A673 (cell line): Measurements from ENCODE around the gene SLC24A2. TPM values are rescaled to one million over a fixed set of nuclear protein-coding genes. Genes with fewer than 3 reads are reported as not detected.

Source experiments
- BruUV-seq: library from RNA; stranded (reverse); fragments of 400-500 nt; replicated peaks from 2 replicates; lab custom pipeline; 2021; lab: Mats Ljungman, UMichigan
- CTCF ChIA-PET: fragments of 300-600 bp; sonication (Branson Sonifier 250); formaldehyde crosslinking; loops from one replicate; lab custom pipeline; 2022; ENCODE audit warnings: antibody characterized with exemption; lab: Charles Lee
- POLR2A ChIA-PET: fragments of 300-600 bp; sonication (Branson Sonifier 250); formaldehyde crosslinking; loops from one replicate; lab custom pipeline; 2022; ENCODE audit warnings: antibody characterized with exemption; ENCODE audit not compliant: low non-redundant PET; lab: Charles Lee
- DNase-seq: peaks from one replicate; pipeline ENCODE4 v3.0.0-alpha.2; 2015; ENCODE audit warnings: low spot score
- H3K27ac ChIP-seq: fragments of 200-600 bp; sonication (generic); 2 replicates; pipeline ENCODE4 v1.5.1; 2016; ENCODE audit warnings: mixed run types, low read depth, mild to moderate bottlenecking, mixed read lengths, antibody characterized with exemption, low read length; ENCODE audit not compliant: poor library complexity, severe bottlenecking
- H3K27me3 ChIP-seq: fragments of 200-600 bp; sonication (generic); replicated peaks from 2 replicates; pipeline ENCODE4 v1.6.1; 2017; ENCODE audit warnings: mixed run types, low read depth, mild to moderate bottlenecking, mixed read lengths, antibody characterized with exemption, low read length; ENCODE audit not compliant: insufficient read depth, poor library complexity
- H3K36me3 ChIP-seq: fragments of 200-600 bp; sonication (generic); 2 replicates; pipeline ENCODE4 v1.6.1; 2016; ENCODE audit warnings: mixed run types, mild to moderate bottlenecking, mixed read lengths, antibody characterized with exemption, low read length; ENCODE audit not compliant: insufficient read depth, poor library complexity, severe bottlenecking
- H3K4me1 ChIP-seq: fragments of 200-600 bp; sonication (generic); 2 replicates; pipeline ENCODE4 v1.6.1; 2017; ENCODE audit warnings: mixed run types, mild to moderate bottlenecking, mixed read lengths, antibody characterized with exemption, low read length; ENCODE audit not compliant: insufficient read depth, poor library complexity, severe bottlenecking
- H3K4me3 ChIP-seq: fragments of 200-600 bp; sonication (generic); 2 replicates; pipeline ENCODE4 v1.5.1; 2016; ENCODE audit warnings: low read depth, mixed run types, mild to moderate bottlenecking, mixed read lengths, low read length; ENCODE audit not compliant: poor library complexity, severe bottlenecking
- H3K9me3 ChIP-seq: fragments of 200-600 bp; sonication (generic); 2 replicates; pipeline ENCODE4 v1.6.1; 2016; ENCODE audit warnings: mixed run types, low read depth, mild to moderate bottlenecking, mixed read lengths, antibody characterized with exemption, low read length; ENCODE audit not compliant: poor library complexity, severe bottlenecking
- CTCF ChIP-seq: fragments of 300-800, 200-600 bp; sonication (generic); conservative IDR thresholded peaks from 2 replicates; pipeline ENCODE4 v1.5.1; 2017; ENCODE audit warnings: low read depth, mild to moderate bottlenecking, antibody characterized with exemption, low read length, moderate library complexity, mixed read lengths
- EZH2 ChIP-seq: fragments of 200-600 bp; sonication (generic); IDR thresholded peaks from 2 replicates; pipeline ENCODE4 v1.6.1; 2017; ENCODE audit warnings: borderline replicate concordance, low read depth, mild to moderate bottlenecking, mixed read lengths, antibody characterized with exemption, low read length; ENCODE audit not compliant: poor library complexity, severe bottlenecking
- intact Hi-C: fragments of 100-400 bp; cut with micrococcal nuclease; formaldehyde crosslinking; loops from one replicate; pipeline ENCODE4 v1.10.0; 2022; ENCODE audit not compliant: unreplicated experiment
- total RNA-seq: library from RNA; stranded (reverse); gene quantifications from 2 replicates; pipeline ENCODE4 v1.2.3, GENCODE V29; 2021

The SLC24A2 gene
- total RNA-seq, 1 experiment from 2014 or later, result not detected

- no TSS peak for BruUV-seq
- TF ChIP-seq EZH2 (no peak), CTCF (no peak)
- H3K36me3 ChIP-seq, result no peaks in the 10 kb centered on the region
- no peak overlapping the region for H3K4me3 ChIP-seq
- no peaks in the 10 kb centered on the region for H3K27me3 ChIP-seq
- no peaks in the 10 kb centered on the region for H3K4me1 ChIP-seq
- ChIA-PET POLR2A (no interaction called here), CTCF (no interaction called here)
- DNase-seq, result no peak
- H3K9me3 ChIP-seq, result no peaks in the 10 kb centered on the region
- intact Hi-C loops, result no loop called here
- no peak overlapping the region for H3K27ac ChIP-seq
Observed at GRCh38 chr9:19771446-19771845, 17.4 kb downstream of the SLC24A2 start.

GRCh38 chr9:19770973-19771372, 17.9 kb downstream of the SLC24A2 start:
- Histone ChIP-seq H3K27ac (no peak overlapping the region), H3K9me3 (no peaks in the 10 kb centered on the region), H3K36me3 (no peaks in the 10 kb centered on the region), H3K4me3 (no peak overlapping the region), H3K4me1 (no peaks in the 10 kb centered on the region), H3K27me3 (no peaks in the 10 kb centered on the region)
- CTCF ChIA-PET, result no interaction called here
- intact Hi-C loops, result no loop called here
- no peak for DNase-seq
- BruUV-seq, result no TSS peak
- POLR2A ChIA-PET, result no interaction called here
- TF ChIP-seq CTCF, result no peak
- no peak for TF ChIP-seq EZH2

GRCh38 chr9:19769213-19769612, 19.6 kb downstream of the SLC24A2 start:
- H3K36me3 ChIP-seq, result no peaks in the 10 kb centered on the region
- POLR2A ChIA-PET, result no interaction called here
- no peak overlapping the region for H3K27ac ChIP-seq
- no peaks in the 10 kb centered on the region for H3K4me1 ChIP-seq
- BruUV-seq, result no TSS peak
- no peak for DNase-seq
- H3K27me3 ChIP-seq, result no peaks in the 10 kb centered on the region
- intact Hi-C loops, result no loop called here
- TF ChIP-seq CTCF (no peak), EZH2 (no peak)
- CTCF ChIA-PET, result no interaction called here
- no peaks in the 10 kb centered on the region for H3K9me3 ChIP-seq
- no peak overlapping the region for H3K4me3 ChIP-seq
